Sigmoid colon (tissue), 7 donors: ENCODE measurements around the gene PPFIBP1. TPM values are rescaled to one million over a fixed set of nuclear protein-coding genes. Genes with fewer than 3 reads are reported as not detected.

Experiments
- DNase-seq: peaks from one replicate; pipeline ENCODE4 v3.0.0-alpha.2; 2019
- H3K27ac ChIP-seq, 4 donors: fragments of 200-600 bp; sonication (generic); one replicate each; pipeline ENCODE4 v1.5.1; 2016 to 2019; ENCODE audit warnings: mild to moderate bottlenecking in 1 of 4
- H3K27me3 ChIP-seq, 3 donors: fragments of 200-600 bp; sonication (generic); one replicate each; pipeline ENCODE4 v1.5.1; 2019; ENCODE audit warnings: mild to moderate bottlenecking in 1 of 3
- H3K36me3 ChIP-seq, 4 donors: fragments of 200-600 bp; sonication (generic); one replicate each; pipeline ENCODE4 v1.5.1; 2016 to 2019
- H3K4me1 ChIP-seq, 4 donors: fragments of 200-600 bp; sonication (generic); one replicate each; pipeline ENCODE4 v1.5.1; 2017 to 2019
- H3K4me3 ChIP-seq, 4 donors: fragments of 200-600 bp; sonication (generic); one replicate each; pipeline ENCODE4 v1.5.1; 2017 to 2019; ENCODE audit warnings: mild to moderate bottlenecking in 2 of 4, moderate library complexity in 1 of 4
- H3K9me3 ChIP-seq, 4 donors: fragments of 200-600 bp in 3 of 4; sonication (generic) in 3 of 4; one replicate each; pipeline versions ENCODE4 v1.5.1 to v1.6.1; 2013 to 2019
- EP300 ChIP-seq, 4 donors: sonication (generic); formaldehyde crosslinking; IDR thresholded peaks; one replicate each; pipeline ENCODE4 v1.6.1; 2017; ENCODE audit warnings: antibody characterized with exemption in 4 of 4
- POLR2A ChIP-seq, 2 donors: fragments of 450-650 bp; IDR thresholded peaks; one replicate each; pipeline ENCODE4 v1.6.1; 2016; ENCODE audit warnings: antibody characterized with exemption in 2 of 2, mild to moderate bottlenecking in 2 of 2, moderate library complexity in 2 of 2
- POLR2AphosphoS5 ChIP-seq, 4 donors: sonication (generic); formaldehyde crosslinking; IDR thresholded peaks; one replicate each; pipeline ENCODE4 v1.6.1; 2017; ENCODE audit warnings: antibody characterized with exemption in 4 of 4
- WGBS, 2 donors: extraction: QIAGEN DNeasy Blood & Tissue Kit; methylation state at CpG; one replicate each; pipeline ENCODE4 v1.1.7; 2013; 5-methylcytosine and 5-hydroxymethylcytosine counted together
- intact Hi-C: fragments of 100-400 bp; cut with DNase I; formaldehyde crosslinking; loops from one replicate; pipeline ENCODE4 v1.15.1; 2023
- polyA plus RNA-seq, 3 donors: library from polyadenylated mRNA; stranded (reverse); fragments of 200-250 nt; gene quantifications; one replicate each; pipeline ENCODE4 v1.2.3, GENCODE V29; 2013
- total RNA-seq, 4 donors: library from RNA; depleted of rRNA; stranded (reverse); fragments of >200 nt; gene quantifications; one replicate each; pipeline ENCODE4 v1.1.0, GENCODE V29; 2016
- TF ChIP-seq, protein P1 (sequence below), 4 experiments: fragments of 450-650 bp in 3 of 4; fragments of 200-600 bp in 1 of 4; IDR thresholded peaks; one replicate each; pipeline ENCODE4 v1.5.1; 2016 to 2019; ENCODE audit warnings: antibody characterized with exemption in 4 of 4, mild to moderate bottlenecking in 3 of 4, moderate library complexity in 2 of 4
- donor health status: healthy with polysubstance abuse.
- donor health status: Bipolar disorder and iron deficiency.
- donor health status: healthy.

The PPFIBP1 gene
- total and polyA plus RNA-seq, 7 donors, result 5.5 to 101 (median 65.3) TPM

GRCh38 chr12:27743601-27744000, 219.6 kb downstream of the PPFIBP1 start:
- intact Hi-C loops, result no loop called here
- WGBS, 2 donors, result 95 to 97% methylated on average over 5 of the region's 5 CpGs

More at GRCh38 chr12:27743601-27744000, 219.6 kb downstream of the PPFIBP1 start:
- DNase-seq, result no peak
- Histone ChIP-seq H3K27me3 (no peaks in the 10 kb centered on the region), H3K36me3 (peaks cover 0 to 56% (median 0%) of the 10 kb centered on the region in 4 donors), H3K9me3 (no peaks in the 10 kb centered on the region), H3K27ac (no peak overlapping the region), H3K4me1 (peaks cover 0 to 19% (median 15%) of the 10 kb centered on the region in 4 donors), H3K4me3 (no peak overlapping the region)
- TF ChIP-seq, protein P1, sequence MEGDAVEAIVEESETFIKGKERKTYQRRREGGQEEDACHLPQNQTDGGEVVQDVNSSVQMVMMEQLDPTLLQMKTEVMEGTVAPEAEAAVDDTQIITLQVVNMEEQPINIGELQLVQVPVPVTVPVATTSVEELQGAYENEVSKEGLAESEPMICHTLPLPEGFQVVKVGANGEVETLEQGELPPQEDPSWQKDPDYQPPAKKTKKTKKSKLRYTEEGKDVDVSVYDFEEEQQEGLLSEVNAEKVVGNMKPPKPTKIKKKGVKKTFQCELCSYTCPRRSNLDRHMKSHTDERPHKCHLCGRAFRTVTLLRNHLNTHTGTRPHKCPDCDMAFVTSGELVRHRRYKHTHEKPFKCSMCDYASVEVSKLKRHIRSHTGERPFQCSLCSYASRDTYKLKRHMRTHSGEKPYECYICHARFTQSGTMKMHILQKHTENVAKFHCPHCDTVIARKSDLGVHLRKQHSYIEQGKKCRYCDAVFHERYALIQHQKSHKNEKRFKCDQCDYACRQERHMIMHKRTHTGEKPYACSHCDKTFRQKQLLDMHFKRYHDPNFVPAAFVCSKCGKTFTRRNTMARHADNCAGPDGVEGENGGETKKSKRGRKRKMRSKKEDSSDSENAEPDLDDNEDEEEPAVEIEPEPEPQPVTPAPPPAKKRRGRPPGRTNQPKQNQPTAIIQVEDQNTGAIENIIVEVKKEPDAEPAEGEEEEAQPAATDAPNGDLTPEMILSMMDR (IDR thresholded peaks at IDR 0.05), result no peak
- TF ChIP-seq EP300 (IDR thresholded peaks at IDR 0.05) (no peak), POLR2A (IDR thresholded peaks at IDR 0.05) (no peak), POLR2AphosphoS5 (IDR thresholded peaks at IDR 0.05) (no peak)

Other genes starting within 250 kb of the PPFIBP1 start
- 1 to 10 TPM; 3.2 to 6.2 (median 3.9) TPM for gene BMAL2, start 191.4 kb upstream of the PPFIBP1 start, total RNA-seq
- gene BMAL2, start 191.4 kb upstream of the PPFIBP1 start, polyA plus RNA-seq, result 1 to 10 TPM; 2.4 to 4.8 (median 4.4) TPM
- gene SMCO2, start 77.5 kb upstream of the PPFIBP1 start, total RNA-seq, result not detected
- gene SMCO2, start 77.5 kb upstream of the PPFIBP1 start, polyA plus RNA-seq, result under 1 TPM in 1 of 3 donors, not detected in 2; 0.15 TPM
- 1 to 10 TPM in 2 of 4 donors, under 1 TPM in 2; 0.54 to 1.7 (median 0.95) TPM for gene REP15, start 172.2 kb downstream of the PPFIBP1 start, total RNA-seq
- gene REP15, start 172.2 kb downstream of the PPFIBP1 start, polyA plus RNA-seq, result 100 to 1,000 TPM in 2 of 3 donors, 10 to 100 TPM in 1; 33.4 to 251 (median 187) TPM
- 10 to 100 TPM; 34.3 to 53.5 (median 46.9) TPM for gene MRPS35, start 186.6 kb downstream of the PPFIBP1 start, total RNA-seq
- gene MRPS35, start 186.6 kb downstream of the PPFIBP1 start, polyA plus RNA-seq, result 10 to 100 TPM; 62.5 to 98.3 (median 64.9) TPM